ENCODE results near the gene TSPAN9.

TSPAN9 gene

DNA sequence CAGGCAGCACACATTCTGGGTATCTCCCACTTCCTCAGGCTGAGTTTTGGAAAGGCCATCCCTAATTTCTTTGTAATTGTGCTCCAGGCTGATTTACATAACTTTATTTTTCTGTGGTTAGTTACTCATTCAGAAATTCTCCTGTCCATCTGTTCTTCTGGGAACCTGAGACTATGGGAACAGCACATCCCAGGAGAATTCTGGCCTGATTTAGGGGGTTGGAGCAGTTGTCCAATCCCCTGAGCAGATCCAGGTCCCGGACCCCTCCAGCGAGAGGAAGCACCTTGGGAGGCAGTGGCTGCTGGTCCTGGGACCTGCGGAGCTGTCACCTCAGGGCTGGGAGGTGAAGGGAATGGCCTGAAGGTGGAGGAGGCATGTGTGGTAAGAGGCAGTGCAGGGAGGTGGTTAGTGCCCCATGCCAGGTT, 40.4 kb downstream of the TSPAN9 start:
- TF ChIP-seq GABPA (IDR thresholded peaks at IDR 0.05; ENCODE audit: low read depth) (no peak), SPI1 (IDR thresholded peaks at IDR 0.05; ENCODE audit: borderline replicate concordance, low read depth) (no peak), POLR2AphosphoS5 (IDR thresholded peaks at IDR 0.05; ENCODE audit: low read depth) (no peak)
- TF ChIP-seq, protein P1, sequence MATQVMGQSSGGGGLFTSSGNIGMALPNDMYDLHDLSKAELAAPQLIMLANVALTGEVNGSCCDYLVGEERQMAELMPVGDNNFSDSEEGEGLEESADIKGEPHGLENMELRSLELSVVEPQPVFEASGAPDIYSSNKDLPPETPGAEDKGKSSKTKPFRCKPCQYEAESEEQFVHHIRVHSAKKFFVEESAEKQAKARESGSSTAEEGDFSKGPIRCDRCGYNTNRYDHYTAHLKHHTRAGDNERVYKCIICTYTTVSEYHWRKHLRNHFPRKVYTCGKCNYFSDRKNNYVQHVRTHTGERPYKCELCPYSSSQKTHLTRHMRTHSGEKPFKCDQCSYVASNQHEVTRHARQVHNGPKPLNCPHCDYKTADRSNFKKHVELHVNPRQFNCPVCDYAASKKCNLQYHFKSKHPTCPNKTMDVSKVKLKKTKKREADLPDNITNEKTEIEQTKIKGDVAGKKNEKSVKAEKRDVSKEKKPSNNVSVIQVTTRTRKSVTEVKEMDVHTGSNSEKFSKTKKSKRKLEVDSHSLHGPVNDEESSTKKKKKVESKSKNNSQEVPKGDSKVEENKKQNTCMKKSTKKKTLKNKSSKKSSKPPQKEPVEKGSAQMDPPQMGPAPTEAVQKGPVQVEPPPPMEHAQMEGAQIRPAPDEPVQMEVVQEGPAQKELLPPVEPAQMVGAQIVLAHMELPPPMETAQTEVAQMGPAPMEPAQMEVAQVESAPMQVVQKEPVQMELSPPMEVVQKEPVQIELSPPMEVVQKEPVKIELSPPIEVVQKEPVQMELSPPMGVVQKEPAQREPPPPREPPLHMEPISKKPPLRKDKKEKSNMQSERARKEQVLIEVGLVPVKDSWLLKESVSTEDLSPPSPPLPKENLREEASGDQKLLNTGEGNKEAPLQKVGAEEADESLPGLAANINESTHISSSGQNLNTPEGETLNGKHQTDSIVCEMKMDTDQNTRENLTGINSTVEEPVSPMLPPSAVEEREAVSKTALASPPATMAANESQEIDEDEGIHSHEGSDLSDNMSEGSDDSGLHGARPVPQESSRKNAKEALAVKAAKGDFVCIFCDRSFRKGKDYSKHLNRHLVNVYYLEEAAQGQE (IDR thresholded peaks at IDR 0.05; ENCODE audit: insufficient replicate concordance, low read depth): no peak
- TF ChIP-seq, protein P2, sequence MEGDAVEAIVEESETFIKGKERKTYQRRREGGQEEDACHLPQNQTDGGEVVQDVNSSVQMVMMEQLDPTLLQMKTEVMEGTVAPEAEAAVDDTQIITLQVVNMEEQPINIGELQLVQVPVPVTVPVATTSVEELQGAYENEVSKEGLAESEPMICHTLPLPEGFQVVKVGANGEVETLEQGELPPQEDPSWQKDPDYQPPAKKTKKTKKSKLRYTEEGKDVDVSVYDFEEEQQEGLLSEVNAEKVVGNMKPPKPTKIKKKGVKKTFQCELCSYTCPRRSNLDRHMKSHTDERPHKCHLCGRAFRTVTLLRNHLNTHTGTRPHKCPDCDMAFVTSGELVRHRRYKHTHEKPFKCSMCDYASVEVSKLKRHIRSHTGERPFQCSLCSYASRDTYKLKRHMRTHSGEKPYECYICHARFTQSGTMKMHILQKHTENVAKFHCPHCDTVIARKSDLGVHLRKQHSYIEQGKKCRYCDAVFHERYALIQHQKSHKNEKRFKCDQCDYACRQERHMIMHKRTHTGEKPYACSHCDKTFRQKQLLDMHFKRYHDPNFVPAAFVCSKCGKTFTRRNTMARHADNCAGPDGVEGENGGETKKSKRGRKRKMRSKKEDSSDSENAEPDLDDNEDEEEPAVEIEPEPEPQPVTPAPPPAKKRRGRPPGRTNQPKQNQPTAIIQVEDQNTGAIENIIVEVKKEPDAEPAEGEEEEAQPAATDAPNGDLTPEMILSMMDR (IDR thresholded peaks at IDR 0.05; ENCODE audit: insufficient read depth, low read length): no peak
- Histone ChIP-seq H3K27ac (replicated peaks) (no peak overlapping the region), H3K4me3 (replicated peaks; ENCODE audit: insufficient read depth, low read length) (no peak overlapping the region), H3K27me3 (ENCODE audit: insufficient read depth, poor library complexity, severe bottlenecking) (peaks cover 41% of the 10 kb centered on the region)
- DNase-seq (ENCODE audit: low read depth in 1 of 2, low spot score in 1 of 2): no peak

GRCh38 chr12:3119192-3119755, 42.1 kb downstream of the TSPAN9 start:
- Histone ChIP-seq H3K27me3 (ENCODE audit: insufficient read depth, poor library complexity, severe bottlenecking) (peaks cover 48% of the 10 kb centered on the region), H3K27ac (replicated peaks) (no peak overlapping the region), H3K4me3 (replicated peaks; ENCODE audit: insufficient read depth, low read length) (no peak overlapping the region)
- TF ChIP-seq POLR2AphosphoS5 (IDR thresholded peaks at IDR 0.05; ENCODE audit: low read depth): no peak
- TF ChIP-seq GABPA (IDR thresholded peaks at IDR 0.05; ENCODE audit: low read depth): no peak
- TF ChIP-seq, protein P1 (IDR thresholded peaks at IDR 0.05; ENCODE audit: insufficient replicate concordance, low read depth): no peak
- TF ChIP-seq, protein P2 (IDR thresholded peaks at IDR 0.05; ENCODE audit: insufficient read depth, low read length): no peak
- TF ChIP-seq SPI1 (IDR thresholded peaks at IDR 0.05; ENCODE audit: borderline replicate concordance, low read depth): no peak
- no peak for DNase-seq (ENCODE audit: low read depth in 1 of 2, low spot score in 1 of 2)

- no peak for DNase-seq (ENCODE audit: low read depth in 1 of 2, low spot score in 1 of 2)
- no peak overlapping the region for H3K4me3 ChIP-seq (replicated peaks; ENCODE audit: insufficient read depth, low read length)
- no peak overlapping the region for H3K27ac ChIP-seq (replicated peaks)
- peaks cover 48% of the 10 kb centered on the region for H3K27me3 ChIP-seq (ENCODE audit: insufficient read depth, poor library complexity, severe bottlenecking)
- TF ChIP-seq POLR2AphosphoS5 (IDR thresholded peaks at IDR 0.05; ENCODE audit: low read depth): no peak
- TF ChIP-seq, protein P1 (IDR thresholded peaks at IDR 0.05; ENCODE audit: insufficient replicate concordance, low read depth): no peak
- no peak for TF ChIP-seq SPI1 (IDR thresholded peaks at IDR 0.05; ENCODE audit: borderline replicate concordance, low read depth)
- TF ChIP-seq, protein P2 (IDR thresholded peaks at IDR 0.05; ENCODE audit: insufficient read depth, low read length): no peak
- no peak for TF ChIP-seq GABPA (IDR thresholded peaks at IDR 0.05; ENCODE audit: low read depth)
Observed at GRCh38 chr12:3119756-3120601, 42.8 kb downstream of the TSPAN9 start.
